ENCODE data around the gene HAPSTR1. TPM values are rescaled to one million over a fixed set of nuclear protein-coding genes. Genes with fewer than 3 reads are reported as not detected.

The HAPSTR1 gene
- total RNA-seq, 1 experiment from 2014 or later = 85.2 TPM

DNA sequence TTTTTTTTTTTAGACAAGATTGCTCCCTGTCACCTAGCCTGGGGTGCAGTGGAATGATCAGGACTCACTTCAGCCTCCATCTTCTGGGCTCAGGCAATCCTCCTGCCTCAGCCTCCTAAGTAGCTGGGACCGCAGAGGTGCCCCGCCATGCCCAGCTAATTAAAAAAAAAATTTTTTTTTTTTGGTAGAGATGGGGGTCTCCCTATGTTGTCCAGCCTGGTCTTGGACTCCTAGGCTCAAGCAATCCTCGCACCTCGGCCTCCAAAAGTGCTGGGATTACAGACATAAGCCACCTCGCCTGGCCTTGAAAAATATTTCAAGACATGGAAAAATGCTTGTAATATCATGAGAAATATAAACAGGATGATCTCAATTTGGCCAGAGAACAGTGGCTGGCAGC, 42.9 kb downstream of the HAPSTR1 start:
- no peak for DNase-seq
- Mint-ChIP-seq H3K27ac (no peak overlapping the region), H3K27me3 (ENCODE audit: low read depth) (peaks cover 13% of the 10 kb centered on the region), H3K4me3 (no peak overlapping the region), H3K36me3 (ENCODE audit: insufficient read depth in 1 of 3, low read depth in 3 of 3) (0 out of 7 replicates have a peak, but pooled peaks cover 0 to 1% (median 0%) of the 10 kb centered on the region in 3 experiments), H3K9me3 (no peaks in the 10 kb centered on the region), H3K4me1 (peaks cover 11 to 12% of the 10 kb centered on the region in 2 experiments)
- Histone ChIP-seq H3K23me2 (ENCODE audit: insufficient read length, low read depth, low read length, poor library complexity, severe bottlenecking) (no peaks in the 10 kb centered on the region), H4K20me1 (ENCODE audit: control insufficient read depth, insufficient read depth, insufficient read length) (no peaks in the 10 kb centered on the region), H4K8ac (replicated peaks; ENCODE audit: insufficient read length, low read depth, low read length) (no peak overlapping the region), H3K4me2 (ENCODE audit: insufficient read depth, insufficient read length, low read length) (no peak overlapping the region), H3K27ac (ENCODE audit: insufficient read length, low read depth, low read length) (no peak overlapping the region), H4K5ac (ENCODE audit: insufficient read length, low read depth, low read length) (no peak overlapping the region), H3K9ac (ENCODE audit: extremely low read depth, insufficient read length, low read length) (no peak overlapping the region), H2AFZ (ENCODE audit: low read length) (no peak overlapping the region), H3K79me1 (ENCODE audit: insufficient read depth, low read depth, low read length, poor library complexity, severe bottlenecking) (no peaks in the 10 kb centered on the region), H3K56ac (ENCODE audit: insufficient read length, low read depth, low read length) (no peak overlapping the region), H2AK5ac (ENCODE audit: insufficient read length, low read length) (no peak overlapping the region), H3K14ac (ENCODE audit: insufficient read depth, low read length) (no peak overlapping the region), H2BK5ac (ENCODE audit: insufficient read length, low read length) (no peak overlapping the region), H2BK20ac (ENCODE audit: low read depth, low read length, poor library complexity, severe bottlenecking) (no peak overlapping the region), H3K27me3 (ENCODE audit: insufficient read depth, low read length) (no peaks in the 10 kb centered on the region), H3K4ac (ENCODE audit: low read depth, low read length) (no peak overlapping the region), H2BK120ac (ENCODE audit: low read depth, low read length, poor library complexity, severe bottlenecking) (no peak overlapping the region), H2BK15ac (ENCODE audit: low read depth, low read length) (no peak overlapping the region), H3K4me1 (ENCODE audit: insufficient read depth, low read length) (no peaks in the 10 kb centered on the region; the same call in 1 of the 2 replicates), H3K79me2 (ENCODE audit: insufficient read depth, low read length) (no peaks in the 10 kb centered on the region), H3K9me3 (ENCODE audit: control insufficient read depth, low read depth, low read length) (no peaks in the 10 kb centered on the region), H2BK12ac (ENCODE audit: insufficient read length, low read depth, low read length) (no peak overlapping the region), H4K91ac (ENCODE audit: insufficient read length, low read depth, low read length) (no peak overlapping the region), H3K18ac (ENCODE audit: insufficient read length, low read depth, low read length) (no peak overlapping the region), H3T11ph (ENCODE audit: low read length) (no peak overlapping the region), H3K23ac (ENCODE audit: insufficient read length, low read depth, low read length) (no peak overlapping the region)
- TF ChIP-seq, protein P1, sequence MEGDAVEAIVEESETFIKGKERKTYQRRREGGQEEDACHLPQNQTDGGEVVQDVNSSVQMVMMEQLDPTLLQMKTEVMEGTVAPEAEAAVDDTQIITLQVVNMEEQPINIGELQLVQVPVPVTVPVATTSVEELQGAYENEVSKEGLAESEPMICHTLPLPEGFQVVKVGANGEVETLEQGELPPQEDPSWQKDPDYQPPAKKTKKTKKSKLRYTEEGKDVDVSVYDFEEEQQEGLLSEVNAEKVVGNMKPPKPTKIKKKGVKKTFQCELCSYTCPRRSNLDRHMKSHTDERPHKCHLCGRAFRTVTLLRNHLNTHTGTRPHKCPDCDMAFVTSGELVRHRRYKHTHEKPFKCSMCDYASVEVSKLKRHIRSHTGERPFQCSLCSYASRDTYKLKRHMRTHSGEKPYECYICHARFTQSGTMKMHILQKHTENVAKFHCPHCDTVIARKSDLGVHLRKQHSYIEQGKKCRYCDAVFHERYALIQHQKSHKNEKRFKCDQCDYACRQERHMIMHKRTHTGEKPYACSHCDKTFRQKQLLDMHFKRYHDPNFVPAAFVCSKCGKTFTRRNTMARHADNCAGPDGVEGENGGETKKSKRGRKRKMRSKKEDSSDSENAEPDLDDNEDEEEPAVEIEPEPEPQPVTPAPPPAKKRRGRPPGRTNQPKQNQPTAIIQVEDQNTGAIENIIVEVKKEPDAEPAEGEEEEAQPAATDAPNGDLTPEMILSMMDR (conservative IDR thresholded peaks at IDR 0.05) = no peak
- WGBS (ENCODE audit: extremely low coverage, insufficient read length, low lambda C conversion rate) = no CpG with 5 or more reads among the region's 5 CpGs

All from H9 (cell line).